GM19238 (cell line): ENCODE measurements around the gene UTS2B.
"Not testable (repeated sequence)": the region's sequence is repeated elsewhere in the genome, so short reads cannot be mapped to it uniquely, and the experiment has no call there.

Experiments used
- DNase-seq: peaks from one replicate; pipeline ENCODE4 v3.0.0; 2011; ENCODE audit warnings: low spot score; ENCODE audit not compliant: insufficient read length

The UTS2B gene

DNA sequence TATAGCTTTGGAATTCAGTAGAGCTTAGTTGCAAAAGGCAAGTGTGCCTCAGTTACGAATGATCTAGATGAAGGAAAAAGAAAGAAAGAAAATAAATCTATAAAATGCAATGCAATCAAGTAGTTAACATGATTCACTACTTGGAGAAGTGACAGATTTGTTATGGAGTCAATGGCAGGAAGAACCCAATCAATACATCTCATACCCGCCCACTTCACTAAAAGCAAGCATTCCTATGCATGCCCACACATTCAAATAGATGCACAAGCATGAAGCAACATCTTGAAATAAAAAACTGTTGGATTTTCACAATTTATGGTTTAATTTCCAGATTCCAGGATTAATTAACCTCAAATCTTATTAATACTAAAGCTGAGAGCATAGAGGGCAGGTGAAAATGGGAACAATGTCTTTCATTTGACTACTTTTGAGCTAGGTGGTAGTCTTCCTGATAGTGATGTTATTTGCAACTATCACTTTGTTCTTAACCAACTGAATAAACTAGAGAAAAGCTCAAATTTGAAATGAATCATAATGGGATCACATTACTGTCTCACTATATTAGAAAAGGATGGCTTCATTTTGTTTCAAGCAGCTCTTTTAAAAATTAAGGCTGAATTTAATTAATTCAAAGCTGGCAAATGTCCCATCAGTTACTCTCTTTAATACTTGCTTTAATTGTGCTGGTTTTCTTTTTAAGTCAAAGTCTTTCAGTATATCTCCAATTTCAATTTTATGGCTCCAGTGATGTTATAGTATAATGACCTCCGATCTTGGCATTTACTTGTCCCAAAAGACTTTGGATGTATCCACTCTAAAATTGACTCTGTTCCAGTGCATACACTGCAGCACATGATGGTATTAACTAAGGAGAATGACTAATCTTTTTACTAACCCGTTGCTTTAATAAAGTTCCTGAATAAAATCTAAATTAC, 47.8 kb downstream of the UTS2B start:
- no peak for DNase-seq

DNA sequence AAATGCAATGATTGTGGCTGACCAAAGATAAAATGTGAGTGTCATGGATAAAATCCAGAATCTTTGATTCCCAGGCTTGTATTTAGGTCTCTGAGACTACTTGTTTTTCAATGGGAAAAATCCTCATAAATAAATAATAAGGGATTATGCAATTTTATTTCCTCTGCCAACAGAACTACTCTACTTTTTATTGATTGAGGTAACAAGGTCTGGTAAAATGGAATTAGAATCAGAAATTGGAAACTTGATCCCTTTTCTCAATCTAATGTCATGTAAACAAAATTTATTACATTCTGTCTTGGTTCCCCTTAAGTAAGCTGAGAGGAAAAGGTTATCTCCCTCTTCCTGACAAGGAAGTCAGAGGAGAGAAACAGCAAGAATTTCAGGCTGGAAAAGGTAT, 49.4 kb downstream of the UTS2B start:
- DNase-seq: no peak

DNA sequence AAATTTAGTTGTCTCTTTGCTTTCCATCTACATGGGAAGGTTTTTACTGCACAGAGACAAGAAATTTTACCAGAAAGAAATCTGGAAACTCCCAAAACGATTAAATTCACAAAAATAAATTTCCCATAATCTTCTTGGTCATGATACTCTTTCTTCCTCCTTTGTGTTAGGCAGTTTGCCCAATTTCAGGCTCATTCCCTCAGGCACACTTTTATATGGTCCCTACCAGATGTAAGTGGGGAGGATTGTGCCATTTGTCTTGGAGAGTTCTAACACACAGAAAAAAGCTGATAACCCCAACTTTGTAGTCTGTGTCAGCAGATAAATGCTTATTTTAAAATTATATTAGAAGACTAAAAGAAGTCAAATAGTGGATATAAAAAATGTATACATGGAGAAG, 50.2 kb downstream of the UTS2B start:
- no peak for DNase-seq

DNA sequence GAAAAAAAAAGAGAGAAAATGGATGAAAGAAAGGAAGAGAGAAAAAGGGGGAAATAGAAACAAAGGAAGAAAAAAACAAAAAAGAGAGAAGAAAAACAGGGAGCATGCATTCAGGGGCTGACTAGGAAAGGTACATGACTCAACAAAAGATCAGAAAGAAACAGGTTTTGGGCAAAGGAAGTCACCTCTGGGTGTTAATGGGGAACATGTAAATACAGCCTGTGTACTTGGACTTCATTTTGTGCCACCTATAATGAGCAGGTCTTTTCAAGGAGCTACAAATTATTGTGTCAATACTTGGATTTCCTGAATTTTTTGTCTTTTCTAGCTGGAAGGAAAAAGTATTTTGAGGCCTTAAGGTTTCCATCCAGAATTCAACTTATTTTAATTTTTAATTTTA, 54.6 kb downstream of the UTS2B start:
- no peak for DNase-seq

DNA sequence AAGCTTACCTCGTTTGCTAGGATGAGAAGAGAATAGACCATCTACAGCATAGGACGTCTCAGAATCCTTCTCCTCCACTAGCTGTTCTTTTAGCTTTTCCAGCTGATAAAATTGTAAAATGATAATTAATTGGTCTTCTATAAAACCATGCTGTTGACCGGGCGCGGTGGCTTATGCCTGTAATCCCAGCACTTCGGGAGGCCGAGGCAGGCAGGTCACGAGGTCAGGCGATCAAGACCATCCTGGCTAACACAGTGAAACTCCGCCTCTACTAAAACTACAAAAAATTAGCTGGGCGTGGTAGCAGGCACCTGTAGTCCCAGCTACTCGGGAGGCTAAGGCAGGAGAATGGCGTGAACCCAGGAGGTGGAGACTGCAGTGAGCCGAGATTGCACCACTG, 55.1 kb downstream of the UTS2B start:
- not testable (repeated sequence) for DNase-seq

DNA sequence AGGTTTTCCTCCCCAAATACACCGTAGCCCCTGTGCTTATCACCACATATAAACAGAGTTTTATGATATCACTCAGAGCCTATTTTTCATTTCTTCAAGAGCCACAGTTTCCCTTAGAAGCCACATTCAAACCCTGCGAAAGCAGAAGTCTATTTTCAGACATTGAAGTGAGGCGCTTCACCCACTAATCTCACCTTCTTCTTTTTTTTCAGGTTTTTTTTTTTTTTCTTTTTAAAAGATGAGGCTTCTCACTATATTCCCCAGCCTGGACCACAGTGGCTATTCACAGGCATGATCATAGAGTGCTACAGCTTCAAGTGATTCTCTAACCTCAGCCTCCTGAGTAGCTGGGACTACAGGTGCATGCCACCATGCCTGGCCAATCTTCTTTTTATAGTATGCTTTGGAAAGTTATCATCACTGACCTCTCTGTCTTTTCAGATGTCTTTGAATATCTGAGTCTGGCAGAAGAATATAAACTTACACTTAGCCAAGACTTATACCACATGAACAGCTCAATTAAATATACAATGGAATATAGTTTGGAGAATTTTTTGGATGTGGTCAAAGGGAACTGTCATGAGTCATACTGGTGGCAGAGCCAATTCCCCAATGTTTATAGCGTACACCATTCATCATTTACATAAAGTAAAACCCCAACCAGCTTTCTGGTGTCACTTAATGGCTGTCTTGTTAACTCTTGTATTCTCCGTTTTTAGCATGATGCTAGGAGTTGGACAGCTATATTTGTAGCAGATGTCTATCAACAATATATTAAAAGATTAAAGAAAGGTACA, 60.8 kb downstream of the UTS2B start:
- no peak for DNase-seq

DNA sequence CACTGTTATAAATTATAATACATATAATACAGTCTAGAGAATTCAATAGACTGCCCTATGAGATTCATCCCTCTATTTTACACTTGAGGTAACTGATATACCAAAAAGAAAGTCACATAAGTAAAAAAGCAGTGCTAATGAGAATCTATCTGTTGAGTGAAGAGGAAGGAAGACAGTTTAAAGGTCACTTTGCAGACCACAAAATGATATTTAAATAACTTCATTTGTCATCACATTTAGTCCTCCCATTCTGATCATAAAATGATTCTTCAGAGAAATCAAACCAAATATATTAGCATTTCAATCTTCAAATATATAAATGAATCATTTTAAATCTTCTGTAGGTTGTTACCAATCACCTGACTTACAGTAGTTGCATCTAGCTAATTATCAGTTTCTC, 61.6 kb downstream of the UTS2B start:
- no peak for DNase-seq

DNA sequence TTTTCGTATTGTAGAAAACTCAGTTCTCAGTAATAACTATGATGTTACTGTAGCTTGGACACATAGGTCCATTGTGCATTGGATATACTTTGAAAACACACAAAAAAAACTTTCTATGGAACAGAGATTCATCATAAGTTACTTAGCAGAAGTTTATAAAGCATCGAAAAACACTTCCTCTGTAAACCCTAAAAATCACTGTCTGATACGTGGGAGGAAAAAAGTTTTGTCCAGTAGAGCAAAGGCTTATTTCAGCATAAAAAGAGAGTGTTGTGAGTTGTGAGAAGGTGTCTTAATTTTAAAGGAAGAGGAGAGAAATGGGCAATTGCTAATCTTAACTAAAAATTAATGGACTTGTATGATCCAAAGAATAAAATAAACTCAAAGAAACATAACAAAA, 66.5 kb downstream of the UTS2B start:
- no peak for DNase-seq

DNA sequence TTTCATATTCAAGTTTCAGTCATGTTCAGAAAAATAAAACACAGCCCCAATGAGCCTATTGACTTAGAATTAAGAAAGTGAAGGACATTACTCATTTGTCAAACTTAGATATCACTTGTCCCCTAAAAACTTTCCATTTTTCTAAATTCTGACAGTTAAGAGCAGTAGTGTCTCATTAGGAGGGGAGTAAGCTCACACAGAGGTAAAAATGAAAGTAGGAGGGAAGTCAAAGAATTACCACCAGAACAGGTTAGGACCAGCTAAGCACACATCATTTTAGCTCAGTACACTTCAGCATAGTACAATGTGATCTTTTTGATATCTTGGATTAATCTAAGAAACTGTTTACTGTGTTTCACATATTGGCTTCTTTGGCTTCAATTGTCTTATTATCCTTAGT, 67.0 kb downstream of the UTS2B start:
- no peak for DNase-seq

DNA sequence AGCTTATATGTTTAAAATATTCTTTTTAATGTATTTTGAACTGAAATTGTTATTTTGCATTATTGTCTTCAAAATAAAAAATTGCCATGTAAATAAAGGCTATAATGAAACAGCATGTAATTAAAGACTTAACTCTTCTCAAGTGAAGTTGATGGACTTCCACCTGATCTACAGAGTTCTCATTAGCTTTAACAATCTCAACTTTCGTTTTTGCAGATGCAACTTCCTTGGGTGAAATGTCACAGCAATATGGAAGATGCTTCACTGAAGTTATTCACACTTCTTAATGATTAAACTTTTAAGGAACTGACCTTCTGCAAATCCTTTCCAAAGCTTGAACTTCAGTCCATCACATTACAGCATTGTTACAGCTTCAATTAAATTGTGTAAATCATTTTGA, 67.7 kb downstream of the UTS2B start:
- DNase-seq: no peak

DNA sequence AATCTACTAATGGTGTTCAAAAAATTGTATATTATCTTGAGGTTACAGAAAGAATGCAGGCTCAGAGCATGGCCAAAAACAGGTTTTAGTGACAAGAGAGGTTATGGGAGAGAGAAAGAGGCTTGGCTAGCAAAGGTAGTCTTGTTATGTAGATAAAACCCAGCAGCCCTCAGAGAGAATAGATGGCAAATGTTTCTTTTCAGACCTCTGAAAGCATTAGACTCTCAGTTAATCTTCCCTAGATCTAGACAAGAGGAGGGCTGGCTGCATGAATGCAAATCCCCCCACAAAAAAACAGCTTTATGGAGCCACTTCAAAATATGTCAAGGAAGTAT, 69.1 kb downstream of the UTS2B start:
- DNase-seq: no peak

DNA sequence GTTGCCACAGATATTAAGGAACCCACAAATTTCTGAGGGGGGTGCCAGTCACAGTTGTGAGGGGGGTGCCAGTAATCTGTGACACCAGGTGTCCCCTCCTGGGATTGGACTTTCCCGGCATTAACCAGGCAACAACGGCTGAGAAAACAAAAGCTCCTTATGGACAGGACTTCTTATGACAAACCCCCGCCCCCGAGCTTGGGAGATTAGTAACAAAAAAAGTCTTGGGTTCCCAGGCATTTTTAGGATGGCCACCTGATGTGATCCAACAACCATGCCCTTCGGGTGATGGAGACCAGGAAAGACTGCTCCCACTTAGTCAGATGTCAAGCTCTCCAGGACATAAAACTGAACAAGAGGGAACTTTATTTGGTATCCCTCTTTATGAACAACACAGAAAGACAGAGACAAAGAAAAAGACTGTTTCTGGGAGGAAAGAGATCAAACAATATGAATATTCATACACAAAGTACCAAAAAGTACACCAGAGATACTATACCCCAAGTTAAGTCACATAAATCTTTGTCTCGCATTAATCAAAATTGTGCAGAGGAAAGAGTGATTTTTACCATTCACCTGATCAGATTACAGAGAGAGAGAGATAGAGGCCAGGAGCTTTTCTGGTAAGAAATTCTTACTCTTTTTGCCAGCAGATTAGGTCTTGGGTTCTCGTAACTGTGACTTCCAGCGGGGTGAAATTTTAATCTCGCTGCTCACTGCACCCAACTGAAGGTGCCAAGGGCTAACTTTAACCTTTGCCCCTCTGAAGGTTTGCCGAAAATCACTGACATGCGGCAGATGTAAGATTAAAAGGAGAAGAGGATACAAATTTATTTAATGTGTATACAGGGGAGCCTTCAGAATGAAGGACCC, 69.7 kb downstream of the UTS2B start:
- no peak for DNase-seq

DNA sequence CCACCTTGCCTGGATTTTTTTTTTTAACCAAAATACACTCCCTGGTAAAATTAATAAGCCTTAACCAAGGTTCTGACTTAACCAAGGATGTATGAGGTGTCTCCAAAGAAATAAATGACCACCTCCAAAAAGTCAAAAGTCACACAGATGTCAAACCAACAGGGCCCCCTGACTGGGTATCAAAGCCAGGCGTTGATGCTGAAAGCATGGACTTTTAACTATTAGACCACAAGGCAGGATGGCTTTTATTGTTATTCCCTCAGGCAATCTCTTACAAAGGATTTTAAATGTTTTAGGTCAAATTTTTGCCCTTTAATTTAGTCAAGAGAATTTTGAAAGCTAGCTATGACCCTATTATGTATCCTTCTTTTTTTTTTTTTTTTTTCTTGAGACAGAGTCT, 70.8 kb downstream of the UTS2B start:
- no peak for DNase-seq

DNA sequence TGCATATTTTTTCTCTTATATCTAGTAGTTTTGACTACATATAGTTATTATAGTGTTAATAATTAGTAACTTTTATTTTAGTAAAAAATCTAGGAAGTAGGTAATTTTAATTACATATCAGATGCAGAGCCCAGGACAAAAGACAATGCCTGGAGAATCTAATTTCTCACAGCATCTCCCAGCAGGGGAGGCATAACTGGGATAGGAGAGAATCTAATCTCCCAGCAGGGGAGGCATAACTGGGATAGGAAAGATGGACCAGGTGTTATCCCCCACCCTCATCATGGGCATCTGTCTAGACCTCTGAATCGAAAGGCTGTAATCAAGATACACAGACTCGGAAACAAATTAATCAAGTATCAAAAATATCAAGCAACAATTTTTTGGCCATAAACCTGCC, 73.0 kb downstream of the UTS2B start:
- DNase-seq: no peak

DNA sequence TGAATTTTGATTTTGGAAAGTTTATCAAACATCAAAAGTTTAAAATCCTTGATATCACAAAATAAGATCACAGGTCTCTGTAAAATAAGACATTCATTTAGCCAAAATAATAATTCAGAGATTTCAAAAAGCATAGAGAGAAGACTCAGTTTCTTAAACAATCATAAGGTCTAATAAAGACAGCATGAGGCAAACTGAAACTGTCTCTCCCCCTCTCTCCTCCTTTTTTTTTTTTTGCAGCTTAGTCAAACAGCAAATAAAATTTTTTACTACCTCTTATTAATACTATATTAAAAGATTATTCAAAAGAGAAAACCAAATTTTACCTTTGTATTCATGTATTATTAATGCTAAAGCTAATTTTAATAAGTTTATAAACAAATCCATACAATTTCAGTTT, 73.9 kb downstream of the UTS2B start:
- no peak for DNase-seq

DNA sequence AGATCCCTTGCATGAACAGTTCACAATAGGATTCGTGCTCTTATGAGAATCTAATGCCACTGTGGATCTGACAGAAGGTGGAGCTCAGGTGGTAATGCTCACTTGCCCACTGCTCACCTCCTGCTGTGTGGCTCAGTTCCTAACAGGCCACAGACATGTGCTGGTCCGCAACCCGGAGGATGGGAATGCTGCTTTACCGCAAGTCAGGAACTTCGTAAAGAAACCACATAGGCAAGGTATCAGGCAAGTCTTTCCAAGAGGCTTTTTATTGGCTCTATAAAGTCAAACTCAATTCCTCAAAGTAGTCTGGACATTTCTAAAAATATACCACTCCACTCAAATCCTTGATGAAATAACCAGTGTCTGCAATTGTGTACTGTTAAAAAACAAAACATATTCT, 75.2 kb downstream of the UTS2B start:
- no peak for DNase-seq

DNA sequence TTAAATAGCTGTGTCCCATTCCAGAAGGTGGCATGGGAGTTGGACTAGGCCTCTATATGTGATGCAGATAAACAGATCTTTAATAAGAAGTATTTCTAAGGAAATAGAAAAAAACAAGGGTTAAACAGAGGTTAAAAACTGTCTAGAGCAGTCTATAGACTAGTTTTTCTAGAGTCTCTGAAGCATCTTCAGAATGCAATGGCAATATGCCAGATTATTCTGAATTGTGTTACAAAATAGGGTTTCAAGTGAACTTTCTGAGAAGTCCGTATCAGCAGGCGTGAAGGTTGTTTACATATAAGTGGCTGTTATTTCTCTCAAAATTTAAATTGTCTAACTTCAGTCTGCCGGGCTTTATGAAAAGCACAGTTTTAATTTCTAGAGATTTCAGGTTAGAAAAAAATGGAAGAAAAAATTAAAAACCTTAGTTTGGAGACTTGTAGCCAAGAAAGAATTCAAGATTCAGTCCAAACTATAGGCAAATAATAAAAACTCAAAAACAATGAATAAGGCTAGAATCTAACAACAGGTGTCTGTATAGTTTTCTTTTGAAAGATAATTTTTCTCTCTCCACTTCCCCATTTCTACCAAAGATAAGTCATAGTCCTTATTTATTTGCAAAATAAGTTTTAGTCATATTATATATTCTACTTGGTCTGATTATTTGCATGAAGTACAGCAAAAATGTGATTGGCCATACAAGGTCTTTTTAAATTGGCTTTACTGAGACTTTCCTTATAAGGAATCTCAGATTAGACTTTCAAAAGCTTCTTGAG, 76.0 kb downstream of the UTS2B start:
- DNase-seq: no peak

DNA sequence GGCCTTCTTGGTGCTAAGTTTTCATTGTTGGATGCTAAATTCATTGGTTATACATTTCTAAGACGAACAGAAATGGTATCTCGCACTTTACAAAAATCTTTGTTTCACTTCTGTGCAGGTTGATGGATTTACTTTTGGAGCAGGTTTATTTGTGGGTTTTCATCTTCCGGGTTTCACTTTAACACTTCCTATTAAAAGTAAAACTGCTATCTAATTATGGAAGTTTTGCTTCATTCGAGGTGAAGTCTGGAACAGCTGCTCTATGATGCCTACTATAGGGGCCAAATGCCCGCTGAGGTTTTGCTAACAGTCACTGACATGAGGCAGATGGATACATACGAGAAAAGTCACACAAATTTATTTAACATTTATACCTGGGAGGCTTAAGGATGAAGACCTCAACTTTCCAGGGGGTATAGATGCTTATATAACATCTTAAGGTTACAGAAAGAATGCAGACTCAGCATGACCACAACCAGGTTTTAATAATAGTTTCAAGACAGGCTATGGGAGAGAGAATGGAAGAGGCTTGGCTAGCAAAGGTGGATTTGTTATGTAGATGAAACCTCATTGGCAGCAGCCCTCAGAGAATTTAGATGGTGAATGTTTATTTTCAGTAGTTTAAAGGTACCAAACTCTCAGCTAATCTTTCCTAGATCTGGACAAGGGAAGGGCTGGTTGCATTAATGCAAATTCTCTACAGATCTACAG, 77.1 kb downstream of the UTS2B start:
- no peak for DNase-seq

DNA sequence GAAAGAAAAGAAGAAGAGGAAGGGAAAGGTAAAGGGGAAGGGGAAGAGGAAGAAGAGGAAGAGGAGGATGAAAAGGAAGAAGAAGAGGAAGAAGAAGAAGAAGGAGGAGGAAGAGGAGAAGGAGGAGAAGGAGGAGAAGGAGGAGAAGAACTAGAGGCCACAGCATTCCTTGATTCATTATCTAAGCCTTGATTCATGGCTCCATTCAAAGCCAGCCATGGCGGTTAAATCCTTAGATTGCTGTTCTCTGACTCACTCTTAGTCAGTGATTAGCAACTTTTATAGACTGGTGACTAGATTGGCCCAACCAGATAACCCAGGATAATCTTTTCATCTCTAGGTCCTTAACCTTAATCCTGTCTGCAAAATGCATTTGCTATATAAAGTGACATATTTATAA, 83.7 kb downstream of the UTS2B start:
- no peak for DNase-seq

DNA sequence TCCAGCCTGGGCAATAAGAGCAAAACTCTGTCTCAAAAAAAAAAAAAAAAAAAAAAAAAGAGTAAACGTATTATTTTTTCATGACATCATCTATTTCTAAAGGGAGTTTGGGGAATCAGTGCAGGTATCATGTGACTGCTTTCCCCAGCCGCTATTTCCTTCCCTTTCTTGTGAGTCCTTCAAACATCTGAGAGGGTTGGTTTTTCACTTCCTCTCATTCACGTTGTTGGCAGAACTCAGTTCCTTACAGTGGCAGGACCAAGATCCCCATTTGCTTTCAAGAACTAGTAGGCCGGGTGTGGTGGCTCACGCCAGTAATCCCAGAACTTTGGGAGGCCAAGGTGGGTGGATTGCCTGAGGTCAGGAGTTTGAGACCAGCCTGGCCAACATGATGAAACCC, 84.3 kb downstream of the UTS2B start:
- not testable (repeated sequence) for DNase-seq
